RWPE2 (cell line): ENCODE data around the gene YPEL1.

Source experiments
- ATAC-seq: fragments of 200-7000 bp; cut with Tn5 transposase; 3 replicates; pipeline ENCODE4 v1.9.1; 2021; ENCODE audit warnings: low read depth
- DNase-seq: peaks from one replicate; pipeline ENCODE4 v3.0.0-alpha.2; 2020; ENCODE audit warnings: low spot score
- H3K27ac ChIP-seq: fragments of 450-650 bp; 2 replicates; pipeline ENCODE4 v1.5.1; 2017; ENCODE audit warnings: mild to moderate bottlenecking; ENCODE audit not compliant: poor library complexity, severe bottlenecking
- H3K27me3 ChIP-seq: fragments of 250-450 bp; sonication (Bioruptor Pico); 2 replicates; pipeline ENCODE4 v1.5.1; 2021; ENCODE audit warnings: mild to moderate bottlenecking, moderate library complexity; ENCODE audit not compliant: insufficient read depth, poor library complexity, severe bottlenecking
- H3K36me3 ChIP-seq: fragments of 250-450 bp; sonication (Bioruptor Pico); 2 replicates; pipeline ENCODE4 v1.5.1; 2020; ENCODE audit warnings: low read depth, mild to moderate bottlenecking, moderate library complexity
- H3K4me1 ChIP-seq: fragments of 250-450 bp; sonication (Bioruptor Pico); 2 replicates; pipeline ENCODE4 v1.5.1; 2021; ENCODE audit warnings: mild to moderate bottlenecking, moderate library complexity; ENCODE audit not compliant: insufficient read depth, poor library complexity, severe bottlenecking
- H3K4me3 ChIP-seq: fragments of 250-450 bp; sonication (Bioruptor Pico); 2 replicates; pipeline ENCODE4 v1.5.1; 2021; ENCODE audit warnings: mild to moderate bottlenecking, moderate library complexity; ENCODE audit not compliant: severe bottlenecking
- H3K9me3 ChIP-seq: fragments of 250-450 bp; sonication (Bioruptor Pico); 2 replicates; pipeline ENCODE4 v1.5.1; 2021; ENCODE audit warnings: mild to moderate bottlenecking, moderate library complexity; ENCODE audit not compliant: severe bottlenecking
- CTCF ChIP-seq: fragments of 450-650 bp; IDR thresholded peaks from one replicate; pipeline ENCODE4 v1.5.1; 2017; ENCODE audit warnings: mild to moderate bottlenecking, moderate library complexity; ENCODE audit not compliant: poor library complexity, severe bottlenecking

Gene YPEL1

GRCh38 chr22:21660904-21661303 is 74.7 kb downstream of the YPEL1 start:
- Histone ChIP-seq H3K27ac (no peak overlapping the region), H3K9me3 (no peaks in the 10 kb centered on the region), H3K36me3 (no peaks in the 10 kb centered on the region), H3K27me3 (no peaks in the 10 kb centered on the region), H3K4me1 (no peaks in the 10 kb centered on the region), H3K4me3 (no peak overlapping the region)
- TF ChIP-seq CTCF, result no peak
- ATAC-seq (no peak), DNase-seq (no peak)

GRCh38 chr22:21659864-21660525 is 75.6 kb downstream of the YPEL1 start:
- TF ChIP-seq CTCF, result no peak
- ATAC-seq, result no peak

DNA sequence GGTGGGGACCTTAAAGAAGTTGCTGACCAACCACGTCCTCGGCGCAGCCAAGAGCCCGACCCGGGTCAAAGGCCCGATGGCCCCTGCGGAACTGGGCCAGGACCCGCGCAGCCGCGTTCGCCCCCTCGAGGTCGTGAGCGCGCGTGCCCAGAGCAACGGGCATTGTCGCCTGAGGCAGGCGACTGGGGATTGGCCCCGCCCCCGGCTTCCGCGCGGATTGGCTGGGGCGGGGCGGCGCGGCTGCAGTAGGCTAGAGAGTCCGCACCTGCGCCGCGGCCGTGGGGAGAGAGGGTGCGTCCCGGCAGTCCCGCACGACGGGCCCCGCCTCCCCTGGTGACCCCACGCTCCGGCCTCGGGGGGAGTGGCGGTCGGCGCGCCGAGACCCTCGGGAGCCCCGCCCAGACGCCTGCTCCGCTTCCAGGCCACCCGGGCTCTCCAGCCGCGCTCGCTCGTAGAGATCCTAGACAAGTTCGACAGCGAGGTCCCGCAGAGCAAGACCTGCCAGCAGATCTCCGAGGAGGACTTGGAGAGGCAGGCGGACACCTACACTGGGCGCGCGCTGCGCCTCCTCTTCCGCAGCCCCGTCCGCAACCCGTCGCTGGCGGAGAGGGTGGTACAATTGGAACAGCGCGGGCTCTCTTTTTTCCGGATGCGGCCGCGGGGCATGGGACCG is 78.1 kb downstream of the YPEL1 start:
- H3K4me1 ChIP-seq, result no peaks in the 10 kb centered on the region
- ATAC-seq, result peak; percentile 78
- no peak for TF ChIP-seq CTCF
- no peaks in the 10 kb centered on the region for H3K27me3 ChIP-seq
- H3K36me3 ChIP-seq, result peaks cover 14% of the 10 kb centered on the region; the same call in 1 of the 2 replicates
- peak overlapping the region; percentile 35 for H3K4me3 ChIP-seq
- H3K27ac ChIP-seq, result peak overlapping the region; percentile 4
- H3K9me3 ChIP-seq, result no peaks in the 10 kb centered on the region
- DNase-seq, result peak; percentile 80

More at GRCh38 chr22:21659864-21660525, 75.6 kb downstream of the YPEL1 start:
- Histone ChIP-seq H3K9me3 (no peaks in the 10 kb centered on the region), H3K4me3 (no peak overlapping the region), H3K36me3 (0 out of 2 replicates have a peak, but pooled peaks cover 2% of the 10 kb centered on the region), H3K27ac (no peak overlapping the region), H3K4me1 (no peaks in the 10 kb centered on the region), H3K27me3 (no peaks in the 10 kb centered on the region)
- no peak for DNase-seq

DNA sequence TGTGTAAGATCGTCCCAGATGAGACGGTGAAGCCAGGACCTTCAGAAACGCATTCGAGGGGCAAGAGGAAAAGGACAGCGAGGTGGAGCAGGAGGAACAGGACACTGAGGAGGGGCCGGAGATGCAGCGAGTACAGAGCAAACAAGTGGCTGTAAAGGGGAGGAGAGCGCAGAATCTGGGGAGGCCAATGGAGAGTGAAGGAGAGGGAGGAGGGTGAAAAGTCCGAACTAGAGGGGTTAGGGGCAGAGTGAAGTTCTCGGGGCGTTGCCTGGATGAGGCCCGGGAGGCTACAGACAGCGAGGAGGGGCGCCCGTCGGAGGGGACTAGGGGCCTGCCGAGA is 78.6 kb downstream of the YPEL1 start:
- H3K36me3 ChIP-seq, result peaks cover 14% of the 10 kb centered on the region; the same call in 1 of the 2 replicates

More for the DNA sequence above, 78.6 kb downstream of the YPEL1 start:
- no peaks in the 10 kb centered on the region for H3K9me3 ChIP-seq
- no peaks in the 10 kb centered on the region for H3K27me3 ChIP-seq
- H3K27ac ChIP-seq, result peak overlapping the region; percentile 4
- no peak for DNase-seq
- H3K4me1 ChIP-seq, result no peaks in the 10 kb centered on the region
- peak overlapping the region; percentile 35 for H3K4me3 ChIP-seq
- ATAC-seq, result no peak; the same call in 2 of the 3 replicates
- no peak for TF ChIP-seq CTCF
